Endothelial cell of umbilical vein (primary cell): Measurements from ENCODE around the gene GRIK1.

Source experiments
- EZH2 ChIP-seq: IDR thresholded peaks from 2 replicates; pipeline ENCODE4 v1.6.1; 2012; ENCODE audit warnings: borderline replicate concordance, low read depth, mild to moderate bottlenecking, moderate library complexity, low read length, inconsistent platforms; ENCODE audit not compliant: severe bottlenecking
- JUN ChIP-seq: IDR thresholded peaks from 2 replicates; pipeline ENCODE4 v1.6.1; 2011; ENCODE audit warnings: borderline replicate concordance, low read depth; ENCODE audit not compliant: insufficient read length, insufficient read depth
- MYC ChIP-seq: IDR thresholded peaks from one replicate; pipeline ENCODE4 v1.6.1; 2011; ENCODE audit warnings: mild to moderate bottlenecking, low read depth, low read length
- POLR2A ChIP-seq: IDR thresholded peaks from 2 replicates; pipeline ENCODE4 v1.6.1; 2012; ENCODE audit warnings: low read depth, mild to moderate bottlenecking, control low read depth, low read length
- POLR2AphosphoS5 ChIP-seq: IDR thresholded peaks from 2 replicates; pipeline ENCODE4 v1.6.1; 2012; ENCODE audit warnings: low read depth, mild to moderate bottlenecking, control low read depth, low read length, moderate library complexity; ENCODE audit not compliant: insufficient read depth
- TF ChIP-seq, protein P1 (sequence below), 2 donors: IDR thresholded peaks; 1 replicate in 1 of 2; 2 replicates in 1 of 2; pipeline ENCODE4 v1.5.1; 2011; ENCODE audit warnings: low read length in 2 of 2, mild to moderate bottlenecking in 2 of 2, moderate library complexity in 2 of 2, control low read depth in 1 of 2, inconsistent platforms in 1 of 2, low read depth in 1 of 2; ENCODE audit not compliant: insufficient read depth in 1 of 2; ENCODE audit errors: extremely low read depth in 1 of 2
- TF ChIP-seq, protein P2 (sequence below): IDR thresholded peaks from 2 replicates; pipeline ENCODE4 v1.6.1; 2011; ENCODE audit not compliant: insufficient read depth, insufficient read length

DNA sequence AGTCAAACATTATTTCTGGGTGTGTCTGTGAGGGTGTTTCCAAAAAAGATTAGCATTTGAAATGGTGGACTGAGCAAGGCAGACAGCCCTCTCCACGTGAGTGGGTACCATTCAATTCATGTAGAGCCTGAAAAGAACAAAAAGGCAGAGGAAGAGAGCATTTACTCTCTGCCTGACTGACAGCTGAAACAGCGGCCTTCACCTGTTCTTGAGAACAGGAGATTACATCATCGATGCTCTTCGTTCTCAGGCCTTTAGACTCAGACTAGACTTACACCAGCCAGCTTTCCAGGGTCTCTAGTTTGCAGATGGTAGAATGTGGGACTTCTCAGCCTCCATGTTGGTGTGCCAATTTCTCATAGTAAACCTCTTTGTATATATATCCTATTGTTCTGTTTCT is 338.7 kb downstream of the GRIK1 start:
- TF ChIP-seq, protein P1, sequence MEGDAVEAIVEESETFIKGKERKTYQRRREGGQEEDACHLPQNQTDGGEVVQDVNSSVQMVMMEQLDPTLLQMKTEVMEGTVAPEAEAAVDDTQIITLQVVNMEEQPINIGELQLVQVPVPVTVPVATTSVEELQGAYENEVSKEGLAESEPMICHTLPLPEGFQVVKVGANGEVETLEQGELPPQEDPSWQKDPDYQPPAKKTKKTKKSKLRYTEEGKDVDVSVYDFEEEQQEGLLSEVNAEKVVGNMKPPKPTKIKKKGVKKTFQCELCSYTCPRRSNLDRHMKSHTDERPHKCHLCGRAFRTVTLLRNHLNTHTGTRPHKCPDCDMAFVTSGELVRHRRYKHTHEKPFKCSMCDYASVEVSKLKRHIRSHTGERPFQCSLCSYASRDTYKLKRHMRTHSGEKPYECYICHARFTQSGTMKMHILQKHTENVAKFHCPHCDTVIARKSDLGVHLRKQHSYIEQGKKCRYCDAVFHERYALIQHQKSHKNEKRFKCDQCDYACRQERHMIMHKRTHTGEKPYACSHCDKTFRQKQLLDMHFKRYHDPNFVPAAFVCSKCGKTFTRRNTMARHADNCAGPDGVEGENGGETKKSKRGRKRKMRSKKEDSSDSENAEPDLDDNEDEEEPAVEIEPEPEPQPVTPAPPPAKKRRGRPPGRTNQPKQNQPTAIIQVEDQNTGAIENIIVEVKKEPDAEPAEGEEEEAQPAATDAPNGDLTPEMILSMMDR (IDR thresholded peaks at IDR 0.05; ENCODE audit: extremely low read depth in 1 of 2, insufficient read depth in 1 of 2, low read depth in 1 of 2, low read length in 2 of 2): no peak
- TF ChIP-seq, protein P2, sequence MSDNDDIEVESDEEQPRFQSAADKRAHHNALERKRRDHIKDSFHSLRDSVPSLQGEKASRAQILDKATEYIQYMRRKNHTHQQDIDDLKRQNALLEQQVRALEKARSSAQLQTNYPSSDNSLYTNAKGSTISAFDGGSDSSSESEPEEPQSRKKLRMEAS: no peak
- TF ChIP-seq EZH2: no peak
- no peak for TF ChIP-seq MYC
- TF ChIP-seq POLR2A: no peak
- TF ChIP-seq POLR2AphosphoS5: no peak
- no peak for TF ChIP-seq JUN
